Astrocyte of the spinal cord (primary cell): ENCODE results near the gene DPP10.
"Not testable (repeated sequence)": the region's sequence is repeated elsewhere in the genome, so short reads cannot be mapped to it uniquely, and the experiment has no call there.

Source experiments
- DNase-seq: peaks from one replicate; pipeline ENCODE4 v3.0.0; 2011; ENCODE audit warnings: low read depth, low spot score
- H3K4me3 ChIP-seq: 2 replicates; pipeline ENCODE4 v1.5.1; 2011; ENCODE audit warnings: low read depth, mild to moderate bottlenecking, low read length, moderate library complexity
- CTCF ChIP-seq: IDR thresholded peaks from 2 replicates; pipeline ENCODE4 v1.5.1; 2012; ENCODE audit warnings: low read depth, mild to moderate bottlenecking, low read length, inconsistent platforms
- in situ Hi-C: cut with HindIII; loops from 2 replicates; pipeline ENCODE4 v1.10.0; 2017; ENCODE audit warnings: low sequenced_read_pairs

DPP10 gene

GRCh38 chr2:115427436-115427835 is 985.0 kb downstream of the DPP10 start:
- in situ Hi-C loops, result no loop called here
- TF ChIP-seq CTCF, result no peak
- H3K4me3 ChIP-seq, result no peak overlapping the region
- no peak for DNase-seq

- in situ Hi-C loops, H3K4me3 ChIP-seq, DNase-seq: not testable (repeated sequence)
Observed at GRCh38 chr2:115440746-115441145, 998.3 kb downstream of the DPP10 start.

- H3K4me3 ChIP-seq, result no peak overlapping the region
- no peak for DNase-seq
- TF ChIP-seq CTCF, result no peak
- in situ Hi-C loops, result no loop called here
Observed at GRCh38 chr2:115443539-115444185, 1001.2 kb downstream of the DPP10 start.

- TF ChIP-seq CTCF, result no peak
- H3K4me3 ChIP-seq, result no peak overlapping the region
- DNase-seq, result no peak
- in situ Hi-C loops, result no loop called here
Observed at GRCh38 chr2:115460008-115460407, 1017.6 kb downstream of the DPP10 start.

- TF ChIP-seq CTCF, result no peak
- no peak for DNase-seq
- in situ Hi-C loops, result no loop called here
- no peak overlapping the region for H3K4me3 ChIP-seq
Observed at GRCh38 chr2:115480741-115481140, 1038.3 kb downstream of the DPP10 start.

GRCh38 chr2:115481842-115482241 is 1039.4 kb downstream of the DPP10 start:
- H3K4me3 ChIP-seq, result no peak overlapping the region
- in situ Hi-C loops, result no loop called here
- no peak for TF ChIP-seq CTCF
- no peak for DNase-seq

- in situ Hi-C loops, result no loop called here
- H3K4me3 ChIP-seq, result no peak overlapping the region
- no peak for TF ChIP-seq CTCF
- DNase-seq, result no peak
Observed at GRCh38 chr2:115483666-115484065, 1041.2 kb downstream of the DPP10 start.
